Measurements from ENCODE around the gene DOCK1.

- TF ChIP-seq CTCF (IDR thresholded peaks at IDR 0.05), result no peak
- TF ChIP-seq EZH2phosphoT487 (IDR thresholded peaks at IDR 0.05), result no peak
Observed at GRCh38 chr10:127146661-127147060, 241.4 kb downstream of the DOCK1 start.
